Kidney (tissue), 14 donors: ENCODE measurements around the gene CASQ2. TPM values are rescaled to one million over a fixed set of nuclear protein-coding genes. Genes with fewer than 3 reads are reported as not detected.
A peak's percentile ranks its signal among the peaks of the same experiment; 100 is the strongest.

ENCODE experiments used
- DNase-seq, 5 donors: peaks; one replicate each; pipeline ENCODE4 v3.0.0-alpha.2; 2013 to 2020
- FAIRE-seq: peaks from 2 replicates; lab custom pipeline; 2012; peaks lifted over from hg19 to GRCh38; lab: Jason Lieb, UNC
- H3K27ac ChIP-seq, 2 donors: one replicate each; pipeline ENCODE4 v1.7.0; 2013; ENCODE audit warnings: low read depth in 2 of 2, low read length in 2 of 2, inconsistent platforms in 1 of 2
- H3K27me3 ChIP-seq: one replicate; pipeline ENCODE4 v1.7.1; 2013; ENCODE audit warnings: low read length, inconsistent platforms; ENCODE audit not compliant: control insufficient read depth, insufficient read depth
- H3K36me3 ChIP-seq, 3 donors: one replicate each; pipeline versions ENCODE4 v1.7.0 to v1.7.1; 2013; ENCODE audit warnings: low read length in 3 of 3, control low read depth in 1 of 3, inconsistent platforms in 1 of 3; ENCODE audit not compliant: insufficient read depth in 3 of 3, control insufficient read depth in 2 of 3
- H3K4me1 ChIP-seq, 3 donors: one replicate each; pipeline versions ENCODE4 v1.7.0 to v1.7.1; 2013; ENCODE audit warnings: low read length in 3 of 3, inconsistent platforms in 1 of 3, low read depth in 1 of 3; ENCODE audit not compliant: control insufficient read depth in 2 of 3, insufficient read depth in 2 of 3
- H3K4me3 ChIP-seq, 3 donors: one replicate each; pipeline versions ENCODE4 v1.7.0 to v1.8.1; 2013; ENCODE audit warnings: low read length in 3 of 3, control low read depth in 1 of 3, inconsistent platforms in 1 of 3
- H3K9ac ChIP-seq, 3 donors: one replicate each; pipeline versions ENCODE4 v1.7.0 to v1.7.1; 2013; ENCODE audit warnings: low read length in 3 of 3, control low read depth in 1 of 3, inconsistent platforms in 1 of 3
- H3K9me3 ChIP-seq, 3 donors: one replicate each; pipeline versions ENCODE4 v1.7.0 to v1.7.1; 2013; ENCODE audit warnings: low read length in 3 of 3, control low read depth in 1 of 3, inconsistent platforms in 1 of 3; ENCODE audit not compliant: control insufficient read depth in 2 of 3, insufficient read depth in 1 of 3
- intact Hi-C: fragments of 100-400 bp; cut with DNase I; formaldehyde crosslinking; loops from one replicate; pipeline ENCODE4 v1.11.1; 2022
- polyA plus RNA-seq: library from polyadenylated mRNA; stranded (reverse); fragments of 350-450 nt; fragmentation: Illumina TruSeq; extraction: RNeasy Lipid Tissue Mini Kit (QIAGEN cat#74804); gene quantifications from one replicate; pipeline ENCODE4 v1.2.3, GENCODE V29; 2014; ENCODE audit warnings: low read depth, low replicate concordance; ENCODE audit not compliant: insufficient read depth
- total RNA-seq: library from RNA; stranded (reverse); fragmentation: NEBNext Ultra II Directional; extraction: Animal tissue kit (Norgen Biotek cat#: 25700); gene quantifications from one replicate; pipeline ENCODE4 v1.2.1, GENCODE V29; 2021
- TF ChIP-seq, protein P1 (sequence below): IDR thresholded peaks from 3 replicates; pipeline ENCODE4 v1.5.1; 2012; ENCODE audit warnings: mild to moderate bottlenecking, moderate library complexity, borderline replicate concordance; ENCODE audit not compliant: insufficient read depth; ENCODE audit errors: extremely low read depth
- donor health status: control.
- donor health status: control.
- donor health status: control.
- donor health status: control.
- donor health status: control.
- donor health status: DM: yes; HTN: yes; CAD: no.
- donor health status: Normal renal cell carcinoma (clear cell type).

Gene CASQ2
- total and polyA plus RNA-seq, 2 donors from 2014 or later = 2.3 to 2.6 TPM

- FAIRE-seq = no peak
- no peaks in the 10 kb centered on the region for H3K9me3 ChIP-seq
- peak in 3 of 5 donors; percentile 75 to 90 (median 83) for DNase-seq
- no peak overlapping the region for H3K9ac ChIP-seq
- intact Hi-C loops = no loop called here
- H3K27ac ChIP-seq = no peak overlapping the region
- peaks cover 0 to 7% (median 0%) of the 10 kb centered on the region in 3 donors for H3K4me1 ChIP-seq
- no peak overlapping the region for H3K4me3 ChIP-seq
- no peaks in the 10 kb centered on the region for H3K27me3 ChIP-seq
- TF ChIP-seq, protein P1, sequence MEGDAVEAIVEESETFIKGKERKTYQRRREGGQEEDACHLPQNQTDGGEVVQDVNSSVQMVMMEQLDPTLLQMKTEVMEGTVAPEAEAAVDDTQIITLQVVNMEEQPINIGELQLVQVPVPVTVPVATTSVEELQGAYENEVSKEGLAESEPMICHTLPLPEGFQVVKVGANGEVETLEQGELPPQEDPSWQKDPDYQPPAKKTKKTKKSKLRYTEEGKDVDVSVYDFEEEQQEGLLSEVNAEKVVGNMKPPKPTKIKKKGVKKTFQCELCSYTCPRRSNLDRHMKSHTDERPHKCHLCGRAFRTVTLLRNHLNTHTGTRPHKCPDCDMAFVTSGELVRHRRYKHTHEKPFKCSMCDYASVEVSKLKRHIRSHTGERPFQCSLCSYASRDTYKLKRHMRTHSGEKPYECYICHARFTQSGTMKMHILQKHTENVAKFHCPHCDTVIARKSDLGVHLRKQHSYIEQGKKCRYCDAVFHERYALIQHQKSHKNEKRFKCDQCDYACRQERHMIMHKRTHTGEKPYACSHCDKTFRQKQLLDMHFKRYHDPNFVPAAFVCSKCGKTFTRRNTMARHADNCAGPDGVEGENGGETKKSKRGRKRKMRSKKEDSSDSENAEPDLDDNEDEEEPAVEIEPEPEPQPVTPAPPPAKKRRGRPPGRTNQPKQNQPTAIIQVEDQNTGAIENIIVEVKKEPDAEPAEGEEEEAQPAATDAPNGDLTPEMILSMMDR = no peak
- H3K36me3 ChIP-seq = no peaks in the 10 kb centered on the region
These were observed 91.3 kb downstream of the CASQ2 start for GRCh38 chr1:115677182-115677555.

DNA sequence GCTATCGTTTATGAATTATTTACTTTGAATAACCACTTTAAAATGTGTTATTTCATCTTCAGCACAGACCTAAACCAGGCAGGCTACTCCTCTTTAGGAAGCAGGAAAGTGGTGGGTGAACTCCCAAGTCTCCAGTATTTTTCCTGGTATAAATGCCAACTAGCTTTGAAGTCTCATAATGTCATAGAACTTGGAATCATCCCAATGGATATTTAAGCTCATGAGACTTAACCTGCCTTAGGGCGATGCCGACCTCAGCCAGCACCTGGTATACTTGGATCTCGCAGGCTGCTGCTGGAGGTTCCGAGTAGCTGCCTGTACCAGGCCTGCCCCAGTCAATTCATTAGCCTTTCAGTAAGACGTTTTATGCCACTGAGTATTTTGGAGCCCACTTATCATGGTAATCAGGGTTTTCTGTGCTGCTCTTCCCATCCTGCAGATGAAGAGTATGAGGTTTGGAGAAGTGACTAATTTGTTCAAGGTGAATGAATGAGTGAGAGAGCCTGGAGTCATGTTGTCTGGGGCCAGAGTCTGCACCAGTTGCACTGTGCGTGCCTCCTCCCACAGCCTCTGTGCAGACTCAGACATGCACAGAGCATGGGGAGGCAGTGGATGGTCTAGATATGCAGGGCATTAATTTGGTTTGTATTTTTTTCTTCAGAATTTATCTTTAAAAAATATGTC is 91.9 kb downstream of the CASQ2 start:
- Histone ChIP-seq H3K36me3 (peaks cover 0 to under 1% (median 0%) of the 10 kb centered on the region in 3 donors), H3K9ac (no peak overlapping the region), H3K27me3 (no peaks in the 10 kb centered on the region), H3K4me3 (no peak overlapping the region), H3K9me3 (no peaks in the 10 kb centered on the region), H3K27ac (no peak overlapping the region), H3K4me1 (peaks cover 0 to 7% (median 0%) of the 10 kb centered on the region in 3 donors)
- intact Hi-C loops = no loop called here
- TF ChIP-seq, protein P1 = no peak
- FAIRE-seq (no peak), DNase-seq (peak in 1 of 5 donors; percentile 23)

- Histone ChIP-seq H3K9ac (no peak overlapping the region), H3K27ac (no peak overlapping the region), H3K9me3 (no peaks in the 10 kb centered on the region), H3K4me3 (no peak overlapping the region), H3K27me3 (no peaks in the 10 kb centered on the region), H3K36me3 (peaks cover 0 to 11% (median 0%) of the 10 kb centered on the region in 3 donors), H3K4me1 (peaks cover 0 to 7% (median 0%) of the 10 kb centered on the region in 3 donors)
- TF ChIP-seq, protein P1 = no peak
- no peak for FAIRE-seq
- intact Hi-C loops = no loop called here
- DNase-seq = no peak
These were observed 96.1 kb downstream of the CASQ2 start for GRCh38 chr1:115672224-115673009.
